GM18868 (cell line): ENCODE measurements around the gene AK5.

Source experiments
- ATAC-seq: cut with Tn5 transposase; IDR thresholded peaks from one replicate; pipeline ENCODE4 v1.9.1; 2021; ENCODE audit warnings: mild to moderate bottlenecking, moderate library complexity; ENCODE audit not compliant: unreplicated experiment

Gene AK5

GRCh38 chr1:77539519-77540142 is 257.8 kb downstream of the AK5 start:
- no peak for ATAC-seq

DNA sequence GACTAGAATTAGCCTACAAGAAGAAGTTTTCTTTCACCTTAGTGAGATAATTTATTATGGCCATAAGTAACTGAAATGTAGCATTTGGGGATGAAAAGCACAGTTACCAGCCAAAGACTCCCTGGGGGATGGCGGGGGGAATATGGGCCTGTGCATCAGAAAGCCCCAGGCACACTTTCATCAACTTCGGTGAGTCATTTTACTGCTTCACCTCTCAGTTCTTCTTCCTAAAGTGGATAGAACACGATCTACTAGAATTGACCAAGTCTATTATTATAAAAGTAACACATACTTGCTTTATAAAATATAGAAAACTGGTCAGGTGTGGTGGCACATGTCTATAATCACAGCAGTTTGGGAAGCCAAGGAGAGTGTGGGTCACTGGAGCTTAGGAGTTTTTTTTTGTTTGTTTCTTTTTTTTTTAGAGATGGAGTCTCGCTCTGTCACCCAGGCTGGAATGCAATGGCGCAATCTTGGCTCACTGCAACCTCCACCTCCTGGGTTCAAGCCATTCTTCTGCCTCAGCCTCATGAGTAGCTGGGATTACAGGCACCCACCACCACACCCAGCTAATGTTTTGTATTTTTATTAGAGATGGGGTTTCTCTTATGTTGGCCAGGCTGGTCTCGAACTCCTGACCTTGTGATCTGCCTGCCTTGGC is 258.8 kb downstream of the AK5 start:
- ATAC-seq, result peak; percentile 71

DNA sequence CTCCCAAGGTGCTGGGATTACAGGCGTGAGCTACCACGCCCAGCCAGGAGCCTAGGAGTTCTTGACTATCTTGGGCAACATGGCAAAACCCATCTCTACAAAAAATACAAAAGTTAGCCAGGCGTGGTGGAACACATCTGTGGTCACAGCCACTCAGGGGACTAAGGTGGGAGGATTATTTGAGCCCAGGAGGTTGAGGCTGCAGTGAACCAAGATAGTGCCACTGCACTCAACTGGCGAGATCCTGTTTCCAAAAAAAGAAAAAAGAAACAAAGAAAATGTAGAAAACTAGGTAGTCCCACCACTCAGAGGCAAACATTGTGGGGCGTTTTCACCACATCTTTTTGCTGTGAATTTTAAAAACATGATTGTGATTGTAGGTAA is 259.3 kb downstream of the AK5 start:
- peak; percentile 52 for ATAC-seq

DNA sequence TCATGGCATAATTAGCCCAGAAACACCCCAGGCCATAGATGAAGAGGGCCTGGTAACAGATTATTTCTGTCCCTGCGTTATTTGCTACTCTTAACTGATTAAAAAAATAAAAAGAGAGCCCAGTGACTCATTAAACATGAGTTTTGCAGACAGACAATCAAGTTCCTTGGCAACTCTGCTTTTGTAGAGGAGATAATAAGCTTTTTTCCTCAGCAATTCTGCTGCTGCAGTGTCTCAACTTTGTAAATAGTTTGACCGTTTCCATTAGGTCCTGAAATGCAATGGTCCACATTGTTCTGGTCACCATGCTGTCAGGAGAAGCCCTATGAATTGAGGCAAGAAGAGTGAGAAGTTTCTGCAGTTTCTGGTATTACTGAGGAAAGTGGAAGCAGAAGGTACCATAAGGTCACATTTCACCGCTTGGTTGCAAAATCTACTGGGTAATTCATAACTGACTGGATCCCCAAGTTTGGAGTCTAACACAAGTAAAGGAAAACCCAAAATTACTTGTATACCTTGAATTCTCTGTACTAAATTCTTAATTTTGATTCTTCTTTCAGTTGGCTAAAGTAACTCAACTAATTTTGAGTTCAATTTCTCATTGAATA is 261.1 kb downstream of the AK5 start:
- ATAC-seq, result no peak

GRCh38 chr1:77543822-77544448 is 262.1 kb downstream of the AK5 start:
- ATAC-seq, result no peak

DNA sequence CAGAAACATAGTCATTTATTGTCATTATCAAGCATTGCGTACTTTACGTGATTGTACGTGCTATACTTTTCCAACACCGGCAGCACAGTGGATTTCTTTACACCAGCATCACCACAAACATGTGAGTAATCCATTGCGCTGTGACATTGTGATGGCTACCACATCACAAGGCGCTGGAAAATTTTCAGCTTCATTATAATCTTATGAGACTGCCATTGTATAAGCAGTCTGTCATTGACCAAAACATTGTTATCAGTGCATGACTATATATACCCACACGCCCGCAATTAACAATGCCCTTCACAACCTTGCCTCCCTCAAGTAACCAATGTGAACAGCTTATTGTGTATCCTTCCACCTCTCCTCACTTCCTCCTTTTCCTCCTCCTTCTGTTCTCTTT is 263.0 kb downstream of the AK5 start:
- ATAC-seq, result no peak

DNA sequence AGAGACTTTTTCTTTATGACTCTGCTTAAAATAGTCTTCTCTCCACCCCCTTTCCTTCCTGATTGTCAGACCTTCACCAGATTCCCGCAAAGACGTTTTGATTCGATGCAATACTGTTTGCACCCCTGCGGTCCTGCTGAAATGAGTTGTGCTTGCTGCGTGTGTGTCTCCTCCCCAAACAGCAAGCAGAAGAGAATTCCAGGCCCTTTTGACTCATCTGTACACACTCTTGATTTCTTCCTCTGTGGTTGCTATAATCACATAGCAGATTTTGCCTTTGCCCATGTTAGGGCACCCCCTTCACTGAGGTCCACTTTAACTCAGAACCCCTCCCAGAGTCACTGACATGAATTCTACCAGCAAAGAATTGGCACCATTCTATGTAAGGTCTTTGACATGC is 264.2 kb downstream of the AK5 start:
- ATAC-seq, result no peak

DNA sequence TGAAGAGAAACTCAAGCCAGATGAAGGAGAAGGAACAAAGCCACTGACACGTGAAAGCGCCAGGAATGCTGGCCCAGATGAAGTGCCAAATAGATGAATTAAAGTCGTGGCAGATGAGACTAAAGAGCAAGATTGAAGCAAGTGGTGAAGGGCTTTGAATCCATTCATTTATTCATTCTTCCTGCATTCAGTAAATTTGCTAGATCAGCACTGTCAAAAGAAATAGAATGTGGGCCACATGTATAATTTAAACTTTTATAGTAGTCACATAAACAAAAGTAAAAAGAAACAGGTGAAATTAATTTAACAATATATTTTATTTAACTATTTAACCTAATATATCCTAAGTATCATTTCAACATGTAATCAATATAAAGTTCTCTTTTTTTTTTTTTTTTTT is 265.1 kb downstream of the AK5 start:
- no peak for ATAC-seq

DNA sequence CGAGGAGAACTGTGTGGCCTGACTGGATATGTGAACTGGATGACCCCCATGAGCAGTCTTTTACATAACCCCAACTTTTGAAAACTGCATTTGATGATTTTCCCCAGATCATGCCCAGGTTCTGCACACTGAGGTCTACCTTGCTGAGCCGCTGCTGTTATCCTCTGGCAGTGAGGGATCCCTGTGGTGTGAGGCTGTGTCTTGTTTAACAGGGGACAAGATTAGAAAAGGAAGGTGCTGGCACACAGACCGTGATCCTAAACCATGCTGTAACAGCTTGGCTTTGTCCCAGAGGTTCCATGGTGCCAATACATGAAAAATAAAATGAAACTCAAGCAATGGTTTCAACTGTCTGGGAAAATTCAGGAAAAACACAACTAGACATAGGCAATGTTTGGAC is 266.5 kb downstream of the AK5 start:
- ATAC-seq, result no peak

DNA sequence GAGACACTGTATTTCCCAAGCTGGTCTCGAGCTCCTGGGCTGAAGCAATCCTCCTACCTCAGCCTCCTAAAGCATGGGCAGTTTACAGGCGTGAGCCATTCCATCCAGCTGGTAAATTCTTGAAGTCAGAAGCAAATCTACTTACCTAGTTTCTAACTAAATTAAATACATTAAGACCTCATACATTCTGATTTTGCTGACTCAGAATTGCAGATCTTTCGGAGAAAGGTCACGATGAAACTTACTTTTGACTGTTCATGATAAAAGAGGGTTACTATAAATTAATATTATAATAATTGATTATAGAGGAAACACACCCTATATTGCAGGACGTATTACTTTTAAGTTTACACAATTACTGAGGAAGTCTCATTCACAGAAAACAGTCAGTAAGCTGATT is 268.3 kb downstream of the AK5 start:
- no peak for ATAC-seq

GRCh38 chr1:77552626-77553025 is 270.8 kb downstream of the AK5 start:
- ATAC-seq, result no peak

DNA sequence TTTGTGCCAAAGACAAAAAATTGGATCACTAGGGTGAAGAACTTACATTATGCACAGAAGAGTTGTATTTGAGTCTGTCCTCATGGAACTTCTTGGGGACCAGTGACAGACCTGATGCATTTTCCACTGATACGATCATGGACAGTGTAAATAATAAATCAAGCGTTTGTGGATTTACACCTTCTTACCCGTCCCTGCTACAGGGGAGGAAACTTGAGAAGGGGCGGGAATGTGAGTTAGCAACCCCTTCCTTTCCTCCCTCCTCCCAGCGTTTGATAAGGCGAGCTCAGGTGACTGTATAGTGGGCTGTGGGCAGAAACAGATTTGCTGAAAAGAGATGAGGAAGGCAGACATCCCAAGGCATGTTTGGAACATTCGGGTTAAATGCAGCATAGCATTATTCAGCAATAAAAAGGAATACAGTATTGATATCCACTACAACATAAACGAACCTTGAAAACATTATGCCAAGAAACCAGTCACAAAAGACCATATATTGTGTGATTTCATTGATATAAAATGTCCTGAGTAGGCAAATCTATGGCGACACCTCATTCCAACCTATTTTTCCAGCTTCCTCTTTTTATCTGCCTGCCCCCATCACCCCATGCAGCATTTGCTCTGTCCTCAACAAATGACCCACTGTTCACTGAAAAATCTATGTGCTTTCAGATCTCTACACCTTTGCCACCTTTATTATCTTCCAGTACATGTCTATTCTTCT is 271.9 kb downstream of the AK5 start:
- ATAC-seq, result no peak

GRCh38 chr1:77556045-77556444 is 274.2 kb downstream of the AK5 start:
- ATAC-seq, result no peak

GRCh38 chr1:77557053-77557452 is 275.2 kb downstream of the AK5 start:
- ATAC-seq, result no peak

GRCh38 chr1:77558591-77559164 is 276.9 kb downstream of the AK5 start:
- no peak for ATAC-seq

- no peak for ATAC-seq
Measured at GRCh38 chr1:77560741-77561140, 278.9 kb downstream of the AK5 start.

DNA sequence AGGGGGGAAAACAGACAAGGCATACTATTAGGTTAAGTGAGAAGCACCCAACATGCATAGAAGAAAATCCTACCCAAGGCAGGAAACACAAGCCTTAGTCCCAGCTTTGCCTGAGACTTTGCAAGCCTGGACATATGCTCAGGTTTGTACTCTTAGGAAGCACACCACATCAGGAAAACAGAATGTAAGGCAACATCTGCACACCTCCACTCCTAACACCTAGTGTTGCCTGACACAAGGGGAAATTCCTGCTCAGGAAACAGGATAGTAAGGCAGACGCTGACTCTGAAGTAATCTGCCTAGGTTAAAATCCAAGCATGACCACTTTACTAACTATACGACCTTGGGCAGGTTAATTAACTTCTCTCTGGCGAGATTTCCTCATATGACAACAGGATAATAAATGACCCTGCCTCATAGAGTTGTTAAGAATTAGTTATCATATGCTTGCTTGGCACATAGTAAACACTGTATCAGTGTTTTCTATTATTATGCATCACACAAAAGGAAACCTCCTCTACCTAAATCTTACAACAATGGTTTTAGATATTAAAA is 280.9 kb downstream of the AK5 start:
- no peak for ATAC-seq

GRCh38 chr1:77565321-77565720 is 283.5 kb downstream of the AK5 start:
- no peak for ATAC-seq

GRCh38 chr1:77571642-77572041 is 289.8 kb downstream of the AK5 start:
- no peak for ATAC-seq

DNA sequence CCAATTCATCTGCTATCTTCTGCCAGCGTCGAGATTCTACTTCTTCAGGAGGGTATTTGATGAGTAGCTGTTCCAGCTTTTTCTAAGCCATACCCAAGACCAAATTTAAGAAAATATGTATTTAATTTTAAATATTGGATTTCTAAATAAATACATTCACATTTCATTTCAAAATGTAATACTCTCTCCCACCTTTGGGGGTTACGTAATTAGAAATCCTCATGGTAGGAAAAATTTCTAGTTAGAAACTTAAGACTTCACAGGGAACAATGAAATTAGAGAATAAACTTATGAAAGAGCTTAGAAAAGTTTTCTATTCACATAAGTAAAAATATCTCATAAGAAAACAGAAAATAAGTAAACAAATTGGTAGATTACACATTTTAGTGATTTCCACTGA is 297.7 kb downstream of the AK5 start:
- no peak for ATAC-seq

GRCh38 chr1:77582905-77583304 is 301.1 kb downstream of the AK5 start:
- peak; percentile 59 for ATAC-seq
